ENCODE results near the gene SFT2D1. TPM values are rescaled to one million over a fixed set of nuclear protein-coding genes. Genes with fewer than 3 reads are reported as not detected.

The SFT2D1 gene
- total RNA-seq, 1 experiment from 2014 or later: 39.5 TPM

GRCh38 chr6:166344240-166344639 lies 1.9 kb upstream of the SFT2D1 start:
- CTCF ChIA-PET: interaction anchor here (1.1 to 2.1 kb wide), 3 partner anchors 34 to 68 kb away, joined by 3 to 8 read pairs (median 4); no protein-coding TSS in a partner anchor

DNA sequence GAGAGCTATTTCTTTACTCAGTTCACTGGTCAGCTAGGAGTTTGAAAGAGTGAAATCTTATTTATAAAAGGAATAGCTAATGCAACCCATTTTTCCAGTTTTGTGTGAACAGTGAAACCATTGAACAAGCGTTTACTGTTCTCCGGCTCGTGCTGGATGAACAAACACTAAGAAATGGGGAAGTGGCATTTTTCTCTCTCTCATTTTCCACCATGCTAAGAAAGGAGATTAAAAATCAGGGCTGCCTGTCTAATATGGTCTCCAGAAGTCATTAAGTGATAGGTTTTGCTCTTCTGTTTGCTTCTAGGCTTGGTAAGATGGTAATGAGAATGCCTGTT lies 774 bp upstream of the SFT2D1 start:
- H3K27me3 Mint-ChIP-seq (ENCODE audit: insufficient read depth, unreplicated experiment): no peaks in the 10 kb centered on the region
- peaks cover 4% of the 10 kb centered on the region for H3K4me1 Mint-ChIP-seq (ENCODE audit: insufficient read depth, unreplicated experiment)
- H3K27ac Mint-ChIP-seq (ENCODE audit: low read depth, unreplicated experiment): peak overlapping the region; percentile 89
- H3K9me3 Mint-ChIP-seq (ENCODE audit: unreplicated experiment): no peaks in the 10 kb centered on the region
- POLR2A ChIA-PET: interaction anchor here (0.6 to 4.5 kb wide), 8 partner anchors 10 to 56 kb away, joined by 3 to 37 read pairs (median 4); no protein-coding TSS in a partner anchor
- no peak for DNase-seq (ENCODE audit: unreplicated experiment)
- CTCF ChIA-PET: interaction anchor here (0.6 to 1.4 kb wide), 4 partner anchors 17 to 198 kb away, joined by 3 to 5 read pairs (median 3); no protein-coding TSS in a partner anchor
- no peak for TF ChIP-seq CTCF (IDR thresholded peaks at IDR 0.05; ENCODE audit: unreplicated experiment)
- H3K36me3 Mint-ChIP-seq (ENCODE audit: insufficient read depth, unreplicated experiment): peaks cover 6% of the 10 kb centered on the region
- intact Hi-C loops (cut with micrococcal nuclease): no loop called here
- peak overlapping the region; percentile 87 for H3K4me3 Mint-ChIP-seq (ENCODE audit: unreplicated experiment)
- no TSS peak for BruUV-seq (replicated peaks)

More at GRCh38 chr6:166344240-166344639, 1.9 kb upstream of the SFT2D1 start:
- H3K36me3 Mint-ChIP-seq (ENCODE audit: insufficient read depth, unreplicated experiment): peaks cover 7% of the 10 kb centered on the region
- POLR2A ChIA-PET: interaction anchor here (4.5 kb wide), 1 partner anchor 37 kb away, joined by 37 read pairs; no protein-coding TSS in a partner anchor
- no peaks in the 10 kb centered on the region for H3K9me3 Mint-ChIP-seq (ENCODE audit: unreplicated experiment)
- DNase-seq (ENCODE audit: unreplicated experiment): no peak
- intact Hi-C loops (cut with micrococcal nuclease): no loop called here
- no peak overlapping the region for H3K4me3 Mint-ChIP-seq (ENCODE audit: unreplicated experiment)
- no TSS peak for BruUV-seq (replicated peaks)
- H3K27me3 Mint-ChIP-seq (ENCODE audit: insufficient read depth, unreplicated experiment): no peaks in the 10 kb centered on the region
- H3K27ac Mint-ChIP-seq (ENCODE audit: low read depth, unreplicated experiment): no peak overlapping the region
- no peak for TF ChIP-seq CTCF (IDR thresholded peaks at IDR 0.05; ENCODE audit: unreplicated experiment)
- H3K4me1 Mint-ChIP-seq (ENCODE audit: insufficient read depth, unreplicated experiment): no peaks in the 10 kb centered on the region

DNA sequence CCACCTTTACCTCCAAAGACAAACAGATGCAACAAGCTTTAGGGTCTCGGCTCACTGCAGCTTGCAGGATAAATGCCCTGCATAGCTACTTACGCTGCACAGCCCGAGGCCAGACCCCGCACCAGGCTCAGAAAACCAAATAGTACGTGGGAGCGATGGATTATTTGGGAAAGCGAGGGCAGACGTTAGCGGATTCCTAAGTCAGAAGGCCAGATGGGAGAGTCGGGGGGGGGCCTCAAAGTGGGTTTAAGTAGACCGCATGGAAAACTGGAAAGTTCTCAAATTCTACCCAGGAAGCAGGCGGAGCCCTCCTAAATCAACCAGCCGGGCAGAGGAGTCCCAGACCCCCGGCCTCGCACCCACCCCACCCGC lies 382 bp downstream of the SFT2D1 start:
- BruUV-seq (replicated peaks): TSS peak; percentile 74
- DNase-seq (ENCODE audit: unreplicated experiment): peak; percentile 16
- Mint-ChIP-seq H3K27me3 (ENCODE audit: insufficient read depth, unreplicated experiment) (no peaks in the 10 kb centered on the region), H3K36me3 (ENCODE audit: insufficient read depth, unreplicated experiment) (no peaks in the 10 kb centered on the region), H3K4me3 (ENCODE audit: unreplicated experiment) (peak overlapping the region; percentile 87), H3K27ac (ENCODE audit: low read depth, unreplicated experiment) (peak overlapping the region; percentile 89), H3K4me1 (ENCODE audit: insufficient read depth, unreplicated experiment) (peaks cover 6% of the 10 kb centered on the region), H3K9me3 (ENCODE audit: unreplicated experiment) (no peaks in the 10 kb centered on the region)
- ChIA-PET POLR2A (interaction anchor here (0.6 to 4.5 kb wide), 10 partner anchors 15 to 551 kb away, joined by 3 to 37 read pairs (median 4); no protein-coding TSS in a partner anchor), CTCF (interaction anchor here (0.6 to 1.4 kb wide), 4 partner anchors 13 to 178 kb away, joined by 3 to 5 read pairs (median 4); no protein-coding TSS in a partner anchor)
- intact Hi-C loops (cut with micrococcal nuclease): loop anchor here (1.0 kb wide), 1 partner anchor 39 kb away; no protein-coding TSS in a partner anchor
- TF ChIP-seq CTCF (IDR thresholded peaks at IDR 0.05; ENCODE audit: unreplicated experiment): no peak

DNA sequence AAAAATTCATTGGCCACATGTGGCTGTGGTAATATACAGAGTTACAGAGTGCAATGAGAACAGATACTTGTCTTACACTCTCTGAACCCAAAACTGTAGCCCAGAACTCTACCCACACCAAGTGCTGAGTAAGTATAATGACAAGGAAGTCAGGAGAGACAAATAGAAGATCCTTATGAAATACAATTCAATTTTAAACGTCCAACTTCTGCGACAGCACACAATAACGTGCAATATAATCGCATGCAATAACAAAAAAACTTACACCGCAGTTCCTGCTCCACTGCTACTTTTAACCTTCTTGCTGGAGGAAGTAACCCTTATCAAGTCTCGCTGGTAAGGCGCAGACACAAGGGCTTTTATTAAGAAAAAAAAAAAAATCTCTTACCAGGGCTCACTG lies 881 bp downstream of the SFT2D1 start:
- H3K9me3 Mint-ChIP-seq (ENCODE audit: unreplicated experiment): no peaks in the 10 kb centered on the region
- no TSS peak for BruUV-seq (replicated peaks)
- DNase-seq (ENCODE audit: unreplicated experiment): no peak
- ChIA-PET CTCF (interaction anchor here (0.6 to 0.7 kb wide), 2 partner anchors 13 to 179 kb away, joined by 3 to 4 read pairs; no protein-coding TSS in a partner anchor), POLR2A (interaction anchor here (0.6 to 4.5 kb wide), 9 partner anchors 14 to 550 kb away, joined by 3 to 37 read pairs (median 5); no protein-coding TSS in a partner anchor)
- H3K27me3 Mint-ChIP-seq (ENCODE audit: insufficient read depth, unreplicated experiment): no peaks in the 10 kb centered on the region
- H3K4me3 Mint-ChIP-seq (ENCODE audit: unreplicated experiment): peak overlapping the region; percentile 87
- peak overlapping the region; percentile 89 for H3K27ac Mint-ChIP-seq (ENCODE audit: low read depth, unreplicated experiment)
- H3K36me3 Mint-ChIP-seq (ENCODE audit: insufficient read depth, unreplicated experiment): no peaks in the 10 kb centered on the region
- peaks cover 6% of the 10 kb centered on the region for H3K4me1 Mint-ChIP-seq (ENCODE audit: insufficient read depth, unreplicated experiment)
- TF ChIP-seq CTCF (IDR thresholded peaks at IDR 0.05; ENCODE audit: unreplicated experiment): no peak
- intact Hi-C loops (cut with micrococcal nuclease): no loop called here
